Gastrocnemius medialis (tissue), 4 donors: ENCODE results near the gene AVPR2.

Source experiments
- POLR2A ChIP-seq, 2 donors: fragments of 450-650 bp; IDR thresholded peaks; one replicate each; pipeline ENCODE4 v1.6.1; 2017; ENCODE audit warnings: antibody characterized with exemption in 2 of 2, mild to moderate bottlenecking in 2 of 2, moderate library complexity in 2 of 2
- TF ChIP-seq, protein P1 (sequence below), 5 experiments: fragments of 450-650 bp in 3 of 5; fragments of 200-600 bp in 2 of 5; sonication (generic) in 2 of 5; IDR thresholded peaks in 4 of 5; conservative IDR thresholded peaks in 1 of 5; 1 replicate in 4 of 5; 2 replicates in 1 of 5; pipeline ENCODE4 v1.5.1; 2016 to 2019; ENCODE audit warnings: antibody characterized with exemption in 5 of 5, mild to moderate bottlenecking in 3 of 5, moderate library complexity in 3 of 5

DNA sequence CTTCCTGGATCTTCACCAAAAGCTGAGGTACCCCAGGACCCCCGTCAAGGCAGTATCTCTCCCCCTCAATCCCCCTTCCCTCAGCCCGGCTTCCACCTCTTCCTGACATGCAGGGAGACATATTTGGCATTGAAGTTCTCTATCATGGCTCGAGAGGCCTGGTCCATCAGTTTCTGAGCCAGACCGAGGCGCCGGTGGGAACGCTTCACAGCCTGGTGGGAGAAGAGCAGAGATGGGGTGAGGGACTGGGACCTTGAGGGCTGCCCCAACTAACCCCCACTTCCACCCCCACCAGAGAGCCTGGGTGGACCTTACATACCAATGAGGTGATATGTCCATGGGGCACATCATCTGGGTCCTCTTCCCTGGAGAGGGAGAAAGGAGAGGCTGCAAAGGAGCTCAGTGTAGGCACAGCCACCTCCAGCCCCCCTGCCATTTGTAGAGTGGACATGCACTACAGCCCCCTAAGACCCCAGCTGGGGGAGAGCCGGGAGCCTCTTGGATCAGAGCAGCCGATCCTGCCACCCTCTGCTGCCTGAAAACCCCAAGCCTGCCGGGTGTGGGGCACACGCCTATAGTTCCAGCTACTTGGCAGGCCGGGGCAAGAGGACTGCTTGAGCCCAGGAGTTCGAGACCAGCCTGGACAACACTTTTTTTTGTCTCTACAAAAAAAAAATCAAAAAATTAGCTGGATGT, 27.9 kb downstream of the AVPR2 start:
- TF ChIP-seq, protein P1, sequence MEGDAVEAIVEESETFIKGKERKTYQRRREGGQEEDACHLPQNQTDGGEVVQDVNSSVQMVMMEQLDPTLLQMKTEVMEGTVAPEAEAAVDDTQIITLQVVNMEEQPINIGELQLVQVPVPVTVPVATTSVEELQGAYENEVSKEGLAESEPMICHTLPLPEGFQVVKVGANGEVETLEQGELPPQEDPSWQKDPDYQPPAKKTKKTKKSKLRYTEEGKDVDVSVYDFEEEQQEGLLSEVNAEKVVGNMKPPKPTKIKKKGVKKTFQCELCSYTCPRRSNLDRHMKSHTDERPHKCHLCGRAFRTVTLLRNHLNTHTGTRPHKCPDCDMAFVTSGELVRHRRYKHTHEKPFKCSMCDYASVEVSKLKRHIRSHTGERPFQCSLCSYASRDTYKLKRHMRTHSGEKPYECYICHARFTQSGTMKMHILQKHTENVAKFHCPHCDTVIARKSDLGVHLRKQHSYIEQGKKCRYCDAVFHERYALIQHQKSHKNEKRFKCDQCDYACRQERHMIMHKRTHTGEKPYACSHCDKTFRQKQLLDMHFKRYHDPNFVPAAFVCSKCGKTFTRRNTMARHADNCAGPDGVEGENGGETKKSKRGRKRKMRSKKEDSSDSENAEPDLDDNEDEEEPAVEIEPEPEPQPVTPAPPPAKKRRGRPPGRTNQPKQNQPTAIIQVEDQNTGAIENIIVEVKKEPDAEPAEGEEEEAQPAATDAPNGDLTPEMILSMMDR (IDR thresholded peaks at IDR 0.05 in 4 of 5, conservative IDR thresholded peaks at IDR 0.05 in 1 of 5) = no peak
- no peak for TF ChIP-seq POLR2A (IDR thresholded peaks at IDR 0.05)
